HG03139 (cell line): ENCODE data around the gene TRIM59.
"Not testable (repeated sequence)": the region's sequence is repeated elsewhere in the genome, so short reads cannot be mapped to it uniquely, and the experiment has no call there.

Source experiments
- ATAC-seq: cut with Tn5 transposase; IDR thresholded peaks from one replicate; pipeline ENCODE4 v1.9.1; 2021; ENCODE audit not compliant: unreplicated experiment

The TRIM59 gene

DNA sequence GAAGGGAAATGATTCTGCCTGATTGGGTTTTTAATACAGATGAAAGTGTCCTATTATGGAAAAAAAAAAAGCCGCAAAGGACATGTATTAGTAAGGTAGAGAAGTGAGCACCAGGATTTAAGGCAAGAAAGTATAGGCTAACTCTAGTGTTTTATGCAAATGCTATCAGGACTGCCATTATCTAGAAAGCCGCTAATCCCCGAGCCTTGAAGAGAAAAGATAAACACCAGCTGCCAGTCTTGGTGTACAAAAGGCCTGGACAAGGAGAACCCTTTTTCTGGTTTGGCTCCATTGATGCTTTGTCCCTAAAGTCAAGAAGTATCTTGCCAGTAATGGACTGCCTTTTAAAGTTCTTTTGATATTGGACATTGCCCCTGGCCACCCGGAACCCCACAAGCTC lies 8.6 kb upstream of the TRIM59 start:
- no peak for ATAC-seq

DNA sequence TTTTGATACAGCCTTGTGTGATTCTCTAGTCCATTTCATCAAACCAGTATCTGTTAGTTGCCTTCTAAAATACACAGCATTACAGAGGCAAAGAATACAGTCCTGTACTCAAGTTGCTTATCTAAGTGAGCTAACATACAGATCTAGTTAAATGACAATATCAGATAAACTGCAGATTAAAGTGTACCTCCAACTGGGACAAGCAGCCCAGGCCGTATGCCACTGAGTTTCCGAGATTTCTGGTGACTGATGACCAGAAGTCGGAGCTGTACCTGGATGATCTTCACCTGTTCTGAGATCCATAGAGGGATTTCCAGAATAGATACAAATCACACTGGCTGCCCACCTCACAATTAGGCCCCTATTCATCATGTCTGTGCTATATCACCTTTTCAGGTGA lies 6.3 kb upstream of the TRIM59 start:
- ATAC-seq = no peak

DNA sequence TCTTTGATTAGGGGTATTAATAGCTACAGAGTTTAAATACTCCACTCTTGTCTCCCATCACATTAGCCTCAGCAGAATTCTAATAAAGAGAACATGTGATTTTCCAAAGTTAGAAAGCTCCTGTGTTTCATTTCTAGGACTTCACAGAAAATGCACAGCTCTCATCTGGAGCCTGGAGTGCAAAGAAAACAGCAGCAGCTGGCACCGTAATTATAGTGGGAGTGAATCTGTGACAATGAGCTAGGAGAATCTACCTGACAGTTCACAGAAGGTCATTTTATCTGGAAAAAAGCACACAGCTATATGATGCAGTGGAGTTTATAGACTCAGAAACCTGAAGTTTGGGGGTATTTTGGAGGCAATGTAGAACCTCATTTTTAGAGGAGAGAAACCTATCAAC lies 5.4 kb upstream of the TRIM59 start:
- ATAC-seq = no peak

DNA sequence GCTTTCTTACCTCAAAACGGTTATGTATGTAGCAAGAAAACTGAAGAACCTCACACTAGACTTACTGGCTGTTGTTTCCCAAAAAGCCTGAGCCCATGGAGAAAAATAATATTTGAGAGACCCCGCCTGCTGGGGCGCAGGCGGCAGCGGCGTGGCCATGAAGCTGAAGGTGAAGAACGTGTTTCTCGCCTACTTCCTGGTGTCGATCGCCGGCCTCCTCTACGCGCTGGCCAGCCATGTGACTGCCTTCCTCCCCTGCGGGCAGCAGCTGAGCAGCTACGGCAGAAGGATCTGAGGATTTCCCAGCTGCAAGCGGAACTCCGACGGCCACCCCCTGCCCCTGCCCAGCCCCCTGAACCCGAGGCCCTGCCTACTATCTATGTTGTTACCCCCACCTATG lies 2.7 kb upstream of the TRIM59 start:
- ATAC-seq = not testable (repeated sequence)

DNA sequence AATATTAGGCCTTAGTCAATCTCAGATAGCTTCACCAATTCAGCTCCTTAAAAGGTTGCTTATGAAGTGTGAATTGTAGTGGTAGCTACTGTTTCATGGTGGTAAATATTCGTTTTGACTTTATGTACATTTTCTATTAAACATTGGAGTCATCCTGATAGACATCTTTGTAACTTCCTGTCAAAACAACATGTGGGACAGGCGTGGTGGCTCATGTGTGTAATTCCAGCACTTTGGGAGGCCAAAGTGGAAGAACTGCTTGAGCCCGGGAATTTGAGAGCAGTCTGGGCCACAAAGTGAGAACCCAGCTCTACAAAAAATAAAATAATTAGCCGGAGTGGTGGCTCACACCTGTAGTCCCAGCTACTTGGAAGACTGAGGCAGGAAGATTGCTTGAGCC lies 2.0 kb upstream of the TRIM59 start:
- ATAC-seq = no peak

DNA sequence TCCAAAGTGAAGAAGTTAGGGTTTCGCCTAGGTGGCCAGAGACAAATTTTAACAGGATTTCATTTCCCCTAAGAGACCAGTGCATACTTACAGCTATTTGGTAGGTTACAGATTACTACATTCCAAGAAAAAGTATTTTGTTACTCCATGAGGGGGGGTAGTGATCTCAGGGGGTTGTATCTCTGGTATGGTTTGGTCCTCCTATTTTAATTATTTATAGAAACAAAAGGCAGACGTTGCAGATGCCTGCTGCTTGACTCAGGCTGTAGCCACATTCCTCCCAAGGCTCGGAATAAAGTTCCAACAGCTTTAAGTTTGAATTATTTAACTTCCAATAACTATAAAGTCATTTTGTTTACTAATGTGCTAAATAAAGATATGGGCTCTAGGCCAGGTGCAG lies 1.3 kb upstream of the TRIM59 start:
- ATAC-seq = no peak

DNA sequence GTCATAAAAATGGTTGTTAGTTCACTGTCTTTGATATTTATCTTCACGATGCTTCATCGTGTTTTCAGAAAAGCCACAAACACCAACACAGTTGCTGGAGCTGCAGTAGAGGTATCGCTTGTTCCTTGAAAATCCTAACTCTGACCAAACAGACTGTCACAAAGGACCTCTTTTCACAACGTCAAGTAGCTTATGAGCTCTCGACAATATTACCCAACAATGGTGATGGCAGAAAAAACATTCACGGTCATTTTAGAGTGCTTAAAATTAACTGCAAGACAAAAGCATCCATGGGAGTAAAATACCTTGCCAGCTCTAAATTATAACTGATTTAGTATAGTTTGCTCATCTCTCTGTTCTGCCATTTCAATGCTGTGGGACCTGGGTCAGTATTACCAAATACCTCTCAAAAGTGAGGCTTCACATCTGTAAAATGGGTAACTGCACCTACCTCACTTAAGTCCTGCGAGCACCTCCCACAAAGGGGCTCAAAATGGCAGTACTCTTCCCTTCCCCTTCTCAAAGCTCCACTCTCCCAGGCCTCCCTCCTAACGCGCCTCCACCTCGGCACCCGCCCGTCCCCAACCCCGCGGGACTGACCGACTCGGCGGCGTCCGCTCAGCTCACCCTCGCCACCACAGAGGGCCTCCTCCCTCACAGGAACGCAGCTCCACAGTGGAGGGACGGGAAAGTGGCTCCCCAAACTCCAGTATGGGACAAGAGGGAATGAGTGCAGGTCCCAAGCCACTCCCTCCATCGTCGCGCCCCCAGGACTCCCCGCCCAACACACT lies 546 bp downstream of the TRIM59 start:
- peak; percentile 34 for ATAC-seq

DNA sequence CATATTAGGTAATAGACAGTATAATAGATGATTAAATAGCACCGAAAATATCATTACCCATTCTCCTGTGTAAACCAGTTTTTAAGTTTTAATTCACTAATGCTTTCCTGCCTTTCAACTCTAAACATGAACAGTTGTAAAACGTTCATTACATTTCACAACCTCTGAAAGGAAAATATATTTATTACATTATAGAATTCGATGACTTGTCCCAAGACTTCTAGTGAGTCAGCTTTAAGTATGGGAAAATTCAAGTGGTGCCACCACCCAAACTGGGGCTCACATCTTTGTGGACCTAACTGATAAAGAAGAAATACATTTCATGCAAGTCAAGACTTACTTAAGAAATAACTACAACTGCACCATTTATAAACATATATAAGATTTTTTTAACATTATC lies 2.0 kb downstream of the TRIM59 start:
- ATAC-seq = no peak

DNA sequence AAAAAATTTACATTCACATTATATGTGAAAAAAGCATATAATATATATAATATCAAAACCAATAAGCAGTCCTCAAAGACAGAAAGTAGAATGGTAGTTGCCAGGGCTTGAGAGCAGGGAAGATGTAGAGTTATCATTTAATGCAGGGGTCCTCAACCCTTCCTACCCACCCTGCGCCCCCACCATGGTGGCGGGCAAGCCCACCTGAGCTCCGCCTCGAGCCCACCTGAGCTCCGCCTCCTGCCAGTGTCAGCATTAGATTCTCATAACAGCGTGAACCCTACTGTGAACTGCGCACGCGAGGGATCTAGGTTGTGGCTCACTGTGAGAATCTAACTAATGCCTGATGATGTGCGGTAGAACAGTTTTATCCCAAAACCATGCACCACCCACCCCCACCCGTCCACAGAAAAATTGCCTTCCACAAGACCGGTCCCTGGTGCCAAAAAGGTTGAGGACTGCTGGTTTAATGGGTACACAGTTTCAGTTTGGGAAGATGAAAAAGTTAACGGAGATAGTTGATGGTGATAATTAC lies 3.0 kb downstream of the TRIM59 start:
- no peak for ATAC-seq

DNA sequence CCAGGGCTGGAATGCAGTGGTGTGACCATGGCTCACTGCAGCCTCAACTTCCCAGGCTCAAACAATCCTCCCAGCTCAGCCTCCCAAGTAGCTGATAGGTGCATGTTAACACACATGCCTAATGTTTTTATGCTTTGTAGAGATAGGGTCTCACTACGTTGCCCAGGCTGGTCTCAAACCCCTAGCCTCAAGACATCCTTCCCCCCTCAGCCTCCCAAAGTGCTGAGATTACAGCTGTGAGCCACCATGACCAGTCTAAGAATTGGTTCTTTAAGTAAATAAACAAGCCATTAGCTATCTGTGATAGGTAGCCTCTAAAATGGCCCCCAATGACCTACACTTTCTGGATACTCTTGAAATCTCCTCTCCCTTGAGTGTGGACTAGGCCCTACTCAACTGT lies 3.7 kb downstream of the TRIM59 start:
- ATAC-seq = no peak

DNA sequence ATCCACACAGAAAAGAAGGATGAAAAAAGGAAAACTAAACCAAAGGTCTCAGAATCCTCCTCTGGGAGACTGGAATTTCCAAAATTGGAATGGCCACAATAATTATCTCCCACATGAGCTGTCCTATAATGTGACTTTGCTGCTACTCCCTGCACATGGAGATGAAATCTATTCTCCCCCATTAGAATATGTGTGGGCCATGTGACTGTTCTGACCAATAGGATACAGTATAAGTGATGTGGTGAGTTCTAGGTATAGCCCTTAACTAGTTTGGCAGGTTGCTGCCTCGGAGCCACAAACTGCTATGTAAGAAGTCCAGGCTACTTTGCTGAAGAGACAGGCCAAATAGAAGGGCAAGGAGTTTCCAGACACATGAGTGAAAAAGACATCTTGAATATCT lies 5.2 kb downstream of the TRIM59 start:
- ATAC-seq = no peak

DNA sequence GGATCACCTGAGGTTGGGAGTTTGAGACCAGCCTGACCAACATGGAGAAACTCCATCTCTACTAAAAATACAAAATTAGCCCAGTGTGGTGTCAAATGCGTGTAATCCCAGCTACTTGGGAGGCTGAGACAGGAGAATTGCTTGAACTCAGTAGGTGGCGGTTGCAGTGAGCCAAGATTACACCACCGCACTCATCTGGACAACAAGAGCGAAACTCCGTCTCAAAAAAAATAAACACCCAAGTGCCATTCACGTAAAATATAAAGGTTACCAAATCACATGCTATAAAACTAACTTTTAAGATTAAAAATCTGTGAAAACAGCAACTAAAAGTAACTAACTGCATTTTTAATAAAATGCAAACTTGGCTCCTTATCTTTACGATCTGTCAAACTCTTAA lies 8.9 kb downstream of the TRIM59 start:
- no peak for ATAC-seq

DNA sequence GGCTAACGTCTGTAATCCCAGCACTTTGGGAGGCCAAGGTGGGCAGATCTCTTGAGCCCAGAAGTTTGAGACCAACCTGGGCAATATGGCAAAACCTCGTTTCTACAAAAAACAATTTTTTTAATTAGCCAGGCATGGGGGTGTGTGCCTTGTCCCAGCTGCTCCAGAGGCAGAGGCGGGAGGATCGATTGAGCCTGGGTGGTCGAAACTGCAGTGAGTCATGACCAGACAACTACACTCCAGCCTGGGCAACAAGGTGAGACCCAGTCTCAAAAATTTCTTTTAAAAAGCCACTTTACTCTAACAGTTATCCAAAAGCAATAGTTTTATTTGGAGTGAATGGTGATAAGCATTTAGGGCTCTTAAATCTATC lies 12.5 kb downstream of the TRIM59 start:
- no peak for ATAC-seq

DNA sequence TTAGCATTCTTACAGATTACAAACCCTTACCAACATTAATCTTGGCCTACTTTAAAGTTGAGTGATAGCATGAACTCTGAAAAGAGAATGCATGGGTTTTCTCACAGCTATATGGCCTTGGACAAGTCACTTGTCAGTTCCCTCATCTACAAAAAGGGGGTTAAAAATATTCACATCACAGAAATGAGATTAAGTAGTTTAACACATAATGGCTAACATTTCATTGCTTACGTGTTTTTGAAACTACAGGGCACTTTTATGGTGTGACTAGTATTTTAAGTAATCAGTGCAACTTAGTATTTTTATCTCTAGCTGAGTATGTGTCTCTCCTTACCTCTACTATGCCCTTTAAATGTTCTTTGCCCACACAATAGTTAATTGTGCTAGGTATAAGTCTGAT lies 13.8 kb downstream of the TRIM59 start:
- no peak for ATAC-seq

DNA sequence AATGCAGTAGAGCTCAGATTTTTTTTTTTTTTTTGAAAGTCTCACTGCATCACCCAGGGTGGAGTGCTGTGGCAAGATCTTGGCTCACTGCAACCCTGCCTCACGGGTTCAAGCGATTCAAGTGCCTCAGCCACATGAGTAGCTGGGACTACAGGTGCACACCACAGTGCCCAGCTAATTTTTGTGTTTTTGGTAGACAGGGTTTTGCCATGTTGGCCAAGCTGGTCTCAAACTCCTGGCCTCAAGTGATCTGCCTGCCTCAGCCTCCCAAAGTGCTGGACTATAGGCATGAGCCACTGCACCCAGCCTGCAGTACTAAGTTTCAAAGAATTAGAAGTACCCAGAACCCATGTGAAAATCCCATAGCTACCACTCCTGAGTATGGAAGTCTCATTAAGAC lies 14.5 kb downstream of the TRIM59 start:
- ATAC-seq = no peak

DNA sequence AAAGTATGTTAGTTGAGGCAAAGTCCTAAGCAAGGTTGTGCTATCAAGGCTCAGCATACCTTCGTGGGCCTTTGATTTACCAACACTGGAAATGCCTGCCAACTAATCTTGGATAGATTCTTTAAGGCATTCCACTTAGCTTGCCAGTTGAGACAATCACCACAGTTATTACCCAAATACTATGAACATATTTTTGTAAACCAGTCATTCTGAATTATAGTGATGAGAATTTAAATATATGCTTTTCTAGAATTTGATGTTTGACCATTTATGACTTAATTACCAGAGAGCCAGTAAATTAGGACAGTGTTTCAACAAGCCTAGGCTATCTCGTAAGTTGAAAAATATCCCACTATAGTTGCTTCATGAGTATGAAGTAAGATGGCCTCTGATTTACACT lies 15.5 kb downstream of the TRIM59 start:
- no peak for ATAC-seq

DNA sequence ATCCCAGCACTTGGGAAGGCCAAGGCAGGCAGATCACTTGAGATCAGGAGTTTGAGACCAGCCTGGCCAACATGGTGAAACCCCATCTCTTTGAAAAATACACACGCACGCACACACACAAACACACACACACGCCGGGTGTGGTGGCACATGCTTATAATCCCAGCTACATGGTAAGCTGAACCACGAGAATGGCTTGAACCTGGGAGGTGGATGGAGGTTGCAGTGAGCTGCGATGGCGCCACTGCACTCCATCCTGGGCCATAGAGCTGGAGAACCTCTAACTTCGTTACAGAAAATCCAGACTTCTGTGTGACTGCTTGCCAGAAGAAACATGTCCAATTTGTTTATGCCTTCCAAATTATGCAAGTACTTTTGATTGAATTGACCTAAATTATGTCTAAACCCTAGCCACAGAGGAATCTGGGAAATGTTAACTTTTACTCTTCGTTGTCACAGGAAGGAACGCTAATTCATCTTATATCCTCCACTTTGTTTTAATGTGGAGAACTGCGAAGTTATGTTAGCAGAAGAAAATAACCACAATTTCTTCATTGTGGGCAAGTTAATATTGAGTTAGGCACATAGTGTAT lies 21.7 kb downstream of the TRIM59 start:
- ATAC-seq = no peak

DNA sequence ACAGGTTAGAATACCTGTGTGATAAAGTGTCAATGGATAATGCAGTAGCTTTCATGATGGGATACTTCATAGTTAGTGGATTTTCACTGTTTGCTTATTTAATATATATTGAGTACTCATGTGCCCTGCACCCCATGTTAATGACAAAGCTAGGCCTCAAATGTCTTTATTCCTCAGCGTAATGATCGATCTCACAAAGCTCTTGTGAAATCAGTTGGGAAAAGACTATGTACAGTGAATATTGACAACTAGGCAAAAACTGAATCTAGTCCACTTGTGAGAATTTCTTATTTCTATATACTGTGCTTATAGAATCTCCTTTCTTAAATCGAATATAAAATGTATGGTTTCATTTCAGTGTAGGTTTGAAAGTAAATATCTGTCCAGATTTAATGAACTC lies 32.3 kb downstream of the TRIM59 start:
- ATAC-seq = no peak

DNA sequence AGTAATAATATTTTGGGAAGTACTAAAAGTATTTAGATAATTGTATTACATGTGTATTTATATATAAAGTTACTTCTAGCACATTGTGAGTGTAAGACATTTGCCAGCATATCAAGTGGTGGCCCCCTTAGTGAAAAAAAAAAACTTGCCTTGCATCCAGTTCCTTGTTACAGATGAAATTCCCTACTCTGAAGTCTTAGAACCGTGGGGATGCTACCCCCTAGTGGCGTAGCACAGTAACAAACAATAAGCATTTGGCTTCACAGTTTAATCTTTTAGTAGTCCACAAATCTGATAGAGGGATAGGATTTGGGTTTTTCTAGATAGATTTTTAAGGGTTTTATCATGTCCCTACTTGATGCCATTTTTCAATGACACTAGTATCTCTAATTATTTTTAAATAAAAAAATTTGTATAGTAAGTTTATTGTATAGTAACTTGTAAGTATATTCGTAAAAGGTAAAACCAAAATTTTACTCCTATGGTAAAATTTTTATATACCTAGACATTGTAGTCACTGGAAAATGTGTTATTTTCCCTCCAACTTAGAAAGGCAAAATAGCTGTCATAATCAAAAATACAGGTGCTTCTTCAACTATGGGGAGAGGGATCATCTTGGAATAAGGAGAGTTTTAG lies 35.9 kb downstream of the TRIM59 start:
- peak; percentile 71 for ATAC-seq

DNA sequence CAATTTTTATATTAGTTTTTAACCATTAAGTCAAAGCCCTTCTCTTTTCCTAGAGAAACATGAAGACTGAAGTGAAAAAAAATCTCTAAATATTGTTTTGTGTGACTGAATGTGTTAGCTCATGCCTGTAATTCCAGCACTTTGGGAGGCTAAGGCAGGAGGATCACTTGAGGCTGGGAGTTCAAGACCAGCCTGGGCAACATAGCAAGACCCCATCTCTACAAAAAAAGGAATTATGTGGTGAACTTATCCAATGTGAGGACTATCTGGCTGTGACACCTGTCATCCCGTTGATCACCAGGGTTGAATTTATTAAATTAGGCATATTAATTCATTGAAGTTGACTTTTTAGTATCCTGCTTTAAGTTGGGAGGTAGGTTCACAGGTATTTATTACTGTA lies 37.1 kb downstream of the TRIM59 start:
- ATAC-seq = no peak

DNA sequence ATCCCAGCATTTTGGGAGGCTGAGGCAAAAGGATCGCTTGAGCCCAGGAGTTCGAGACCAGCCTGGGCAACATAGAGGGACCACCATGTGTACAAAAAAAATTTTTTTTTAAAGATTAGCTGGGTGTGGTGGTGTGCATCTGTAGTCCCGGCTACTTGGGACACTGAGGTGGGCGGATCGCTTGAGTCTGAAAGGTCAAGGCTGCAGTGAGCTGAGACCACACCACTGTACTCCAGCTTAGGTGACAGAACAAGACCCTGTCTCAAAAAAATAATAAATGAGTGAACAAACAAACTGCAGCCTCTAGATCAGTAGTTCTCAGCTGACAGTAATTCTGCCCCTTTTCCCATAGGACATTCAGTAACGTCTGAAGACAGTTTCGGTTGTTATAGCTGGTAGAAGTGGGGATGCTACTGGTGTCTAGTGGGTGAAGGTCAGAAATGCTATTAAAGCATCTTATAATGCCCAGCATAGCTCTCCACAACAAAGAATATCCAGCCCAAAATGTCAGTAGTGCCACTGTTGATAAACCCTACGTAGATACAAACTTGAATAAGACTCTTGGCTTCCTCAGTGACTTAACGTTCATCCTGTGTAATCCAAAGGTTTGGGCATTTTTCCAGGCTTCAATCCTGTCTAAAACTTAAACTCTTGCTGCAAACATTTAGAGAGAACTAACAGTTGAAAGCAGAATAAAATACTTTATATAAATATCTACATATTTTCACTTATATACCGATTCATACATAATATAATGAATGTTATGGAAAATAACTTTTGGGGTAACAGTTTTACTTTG lies 39.6 kb downstream of the TRIM59 start:
- no peak for ATAC-seq
